ENCODE results near the gene MERTK.
"Not testable (repeated sequence)": the region's sequence is repeated elsewhere in the genome, so short reads cannot be mapped to it uniquely, and the experiment has no call there.

MERTK gene

GRCh38 chr2:111897924-111898702, at the start of gene MERTK:
MERTK (plus strand) TSS chr2:111898607; CDS start chr2:111898736, 129 bp downstream.
- peak; percentile 28 for DNase-seq (ENCODE audit: low read depth)

- not testable (repeated sequence) for DNase-seq (ENCODE audit: low read depth)
Observed at GRCh38 chr2:111850646-111851045, 47.8 kb upstream of the MERTK start.

DNA sequence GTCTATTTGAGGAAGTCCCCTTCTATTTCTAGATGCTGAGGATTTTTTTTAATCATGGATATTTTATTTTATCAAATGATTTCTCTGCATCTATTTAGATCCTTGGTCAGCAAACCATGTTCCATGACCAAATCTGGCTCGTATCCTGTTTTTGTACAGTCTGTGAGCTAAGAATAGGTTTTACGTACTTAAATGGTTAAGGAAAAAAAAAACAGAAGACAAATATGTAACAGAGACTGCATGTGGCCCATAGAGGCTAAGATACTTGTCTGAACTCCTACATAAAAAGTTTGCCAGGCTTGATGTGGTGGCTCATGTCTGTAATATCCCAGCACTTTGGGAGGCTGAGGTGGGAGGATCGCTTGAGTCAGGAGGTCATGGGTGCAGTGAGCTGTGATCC, 45.9 kb upstream of the MERTK start:
- not testable (repeated sequence) for DNase-seq (ENCODE audit: low read depth)

GRCh38 chr2:111860005-111860404, 38.4 kb upstream of the MERTK start:
- DNase-seq (ENCODE audit: low read depth), result not testable (repeated sequence)

DNA sequence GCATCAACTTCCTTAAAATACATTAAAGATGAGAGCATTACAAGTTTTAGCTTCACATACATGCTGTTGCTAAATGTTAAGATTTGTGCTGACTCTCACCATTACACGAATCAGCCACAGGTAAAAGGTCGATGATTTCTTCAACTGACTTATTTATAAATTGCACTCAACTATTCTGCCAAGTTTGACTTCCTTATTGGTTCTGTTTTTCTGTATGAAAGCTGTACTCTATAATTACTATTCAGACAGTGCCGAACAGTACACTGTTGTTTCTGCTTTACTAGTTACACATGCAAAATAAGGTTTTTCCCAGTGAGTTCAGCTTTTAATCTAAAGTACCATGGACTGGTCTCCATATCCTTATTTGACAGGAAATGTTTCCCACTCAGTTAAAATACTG, 33.3 kb upstream of the MERTK start:
- not testable (repeated sequence) for DNase-seq (ENCODE audit: low read depth)

DNA sequence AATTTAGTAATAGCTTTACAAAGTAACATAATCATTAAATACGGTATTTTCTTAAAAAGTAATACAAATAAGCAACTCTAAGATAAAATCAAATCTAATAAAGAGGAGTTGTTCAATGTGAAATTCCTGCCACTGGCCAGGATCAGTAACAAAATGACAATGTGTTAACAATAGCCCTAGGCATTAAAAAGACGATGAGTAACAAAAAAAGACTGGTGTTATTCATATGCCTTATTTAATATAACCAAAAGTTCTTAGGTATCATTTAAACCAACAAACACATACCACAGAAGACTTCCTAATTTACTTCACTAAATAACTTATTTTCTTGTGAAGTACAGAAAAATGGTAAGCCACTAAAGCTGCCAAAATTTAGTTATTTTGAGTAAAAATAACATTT, 25.6 kb upstream of the MERTK start:
- not testable (repeated sequence) for DNase-seq (ENCODE audit: low read depth)

DNA sequence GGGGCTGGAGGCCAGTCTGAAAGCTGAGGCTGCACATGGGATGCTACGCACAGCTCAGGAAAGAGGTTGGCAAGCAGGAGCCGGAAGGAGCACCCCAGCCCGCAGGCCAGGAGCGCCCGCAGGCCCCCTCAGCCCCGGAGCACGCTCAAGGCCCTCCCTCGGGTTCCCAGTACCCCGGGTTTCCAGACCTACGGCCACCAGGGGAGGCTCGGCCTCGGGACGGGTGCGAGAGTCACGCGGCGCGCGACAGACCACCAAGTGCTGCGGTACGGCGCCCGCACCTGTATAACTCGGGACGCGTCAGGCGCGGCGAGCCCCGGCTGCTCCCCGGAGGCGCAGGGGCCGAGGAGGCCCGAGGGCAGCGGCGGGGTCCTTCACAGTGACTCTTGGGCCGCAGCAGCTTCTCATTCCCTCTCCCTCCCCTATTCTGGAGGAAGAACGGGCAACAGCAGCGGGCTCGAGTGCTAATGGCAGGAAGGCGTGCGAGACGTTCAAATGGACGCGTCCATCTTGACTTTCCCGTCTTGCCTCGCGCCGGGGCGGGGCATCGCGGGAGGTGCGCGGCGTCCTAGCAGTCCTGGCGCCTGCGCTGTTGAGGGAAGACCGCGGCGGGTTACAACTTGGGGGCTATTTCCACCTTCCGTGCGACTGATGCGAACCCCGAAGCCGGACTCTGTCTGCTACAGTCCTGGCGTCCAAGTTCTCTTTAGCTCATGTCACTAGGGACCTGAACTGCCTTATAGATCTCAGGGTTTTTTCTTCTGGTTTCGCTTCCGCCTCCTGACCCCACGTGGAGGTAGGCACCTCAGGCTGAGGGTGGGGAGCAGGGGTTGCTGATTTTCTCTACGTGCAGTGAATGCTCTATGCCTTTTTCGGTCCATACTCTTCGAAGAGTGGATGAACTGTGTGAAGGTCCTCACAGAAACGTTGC, 14.5 kb upstream of the MERTK start, which contains the start of gene ANAPC1:
ANAPC1 (minus strand) TSS at position 533 of the 931 bp plus-strand sequence. CDS start 3,368 bp downstream, outside the sequence.
- DNase-seq (ENCODE audit: low read depth), result peak; percentile 79

DNA sequence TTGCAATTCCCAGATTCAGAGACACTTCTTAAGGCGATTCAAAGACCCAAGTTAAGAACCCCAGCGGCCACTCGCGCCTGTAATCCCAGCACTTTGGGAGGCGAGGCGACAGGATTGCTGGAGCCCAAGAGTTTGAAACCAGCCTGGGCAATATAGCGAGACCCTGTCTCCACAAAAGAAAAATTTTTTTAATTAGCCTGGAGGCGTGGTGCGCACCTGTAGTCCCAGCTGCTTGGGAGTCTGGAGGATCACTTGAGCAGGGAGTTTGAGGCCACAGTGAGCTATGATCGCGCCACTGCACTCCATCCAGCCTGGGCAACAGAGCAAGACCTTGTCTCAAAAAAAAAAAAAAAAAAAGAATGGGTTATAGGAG, 13.8 kb upstream of the MERTK start:
- DNase-seq (ENCODE audit: low read depth), result no peak

DNA sequence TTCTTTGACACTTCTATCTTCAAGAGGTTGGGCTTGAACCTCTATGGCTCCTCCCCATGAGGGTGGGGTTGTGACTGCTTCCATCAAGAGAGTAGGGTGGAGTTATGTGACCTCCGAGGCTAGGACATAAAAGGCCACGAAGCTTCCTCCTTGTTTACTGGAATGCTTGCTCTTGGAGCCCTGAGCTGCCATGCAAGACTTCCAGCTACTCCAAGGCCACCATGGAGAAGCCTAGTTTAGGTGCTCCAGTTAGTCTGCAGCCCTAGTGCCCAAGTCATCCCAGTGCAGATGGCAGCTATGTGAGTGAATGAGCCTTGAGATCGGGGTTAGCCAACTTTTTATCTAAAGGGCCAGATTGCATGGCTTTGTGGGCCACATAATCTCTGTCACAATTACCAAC, 2.4 kb upstream of the MERTK start:
- no peak for DNase-seq (ENCODE audit: low read depth)

DNA sequence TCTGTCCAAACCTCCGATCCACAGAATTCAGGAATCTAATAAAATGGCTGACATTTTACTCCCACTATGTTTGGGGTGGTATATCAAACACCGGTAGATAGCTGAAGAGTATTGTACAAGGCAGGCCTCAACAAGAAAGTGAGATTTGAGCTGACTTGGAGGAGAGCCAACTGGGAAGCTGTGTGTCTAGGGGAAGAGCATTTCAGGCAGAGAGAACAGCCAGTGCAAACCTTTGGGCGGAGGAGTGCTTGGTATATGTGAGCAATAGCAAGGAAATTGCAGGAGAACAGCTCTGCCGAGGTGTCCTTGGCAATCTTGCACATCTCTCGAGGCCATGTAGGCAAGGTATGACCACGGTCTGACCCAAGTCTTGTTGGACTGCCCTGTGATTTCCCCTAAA, 1.8 kb upstream of the MERTK start:
- no peak for DNase-seq (ENCODE audit: low read depth)

DNA sequence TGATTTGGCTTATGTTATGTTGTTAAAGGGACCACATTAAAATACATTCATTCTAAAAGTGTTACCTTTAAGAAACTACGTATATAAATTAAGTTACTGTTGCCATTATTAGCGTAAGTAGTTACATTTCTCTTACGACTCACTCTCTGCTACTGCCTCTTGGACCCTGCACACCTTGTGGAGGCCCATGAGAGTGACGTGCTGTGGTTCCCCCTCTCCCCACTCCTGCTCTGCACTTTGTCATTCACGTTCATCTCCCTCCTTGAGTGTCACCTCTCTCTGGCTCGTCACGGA, 830 bp upstream of the MERTK start:
- no peak for DNase-seq (ENCODE audit: low read depth)

GRCh38 chr2:111898703-111899514, 502 bp downstream of the MERTK start:
- no peak for DNase-seq (ENCODE audit: low read depth)

DNA sequence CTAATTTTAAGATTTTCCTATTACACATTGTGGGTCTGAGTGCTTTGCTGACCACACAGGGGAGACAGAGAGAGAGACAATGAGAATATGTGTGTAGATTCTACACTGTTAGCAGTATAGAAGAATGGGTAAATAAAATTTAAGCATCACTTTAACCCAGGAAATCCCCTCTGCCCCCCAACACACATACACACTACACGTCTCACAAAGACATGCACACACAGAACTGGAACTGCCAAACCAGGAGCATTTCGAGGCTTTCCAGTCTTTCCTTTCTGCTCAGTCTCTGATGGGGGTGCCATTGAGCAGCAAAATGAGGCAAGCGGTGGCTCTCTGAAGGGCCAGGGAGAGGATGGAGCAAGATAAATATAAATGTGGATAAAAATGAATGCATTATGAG, 2.5 kb downstream of the MERTK start:
- DNase-seq (ENCODE audit: low read depth), result no peak

- DNase-seq (ENCODE audit: low read depth), result no peak
Observed at GRCh38 chr2:111903516-111903915, 5.1 kb downstream of the MERTK start.

DNA sequence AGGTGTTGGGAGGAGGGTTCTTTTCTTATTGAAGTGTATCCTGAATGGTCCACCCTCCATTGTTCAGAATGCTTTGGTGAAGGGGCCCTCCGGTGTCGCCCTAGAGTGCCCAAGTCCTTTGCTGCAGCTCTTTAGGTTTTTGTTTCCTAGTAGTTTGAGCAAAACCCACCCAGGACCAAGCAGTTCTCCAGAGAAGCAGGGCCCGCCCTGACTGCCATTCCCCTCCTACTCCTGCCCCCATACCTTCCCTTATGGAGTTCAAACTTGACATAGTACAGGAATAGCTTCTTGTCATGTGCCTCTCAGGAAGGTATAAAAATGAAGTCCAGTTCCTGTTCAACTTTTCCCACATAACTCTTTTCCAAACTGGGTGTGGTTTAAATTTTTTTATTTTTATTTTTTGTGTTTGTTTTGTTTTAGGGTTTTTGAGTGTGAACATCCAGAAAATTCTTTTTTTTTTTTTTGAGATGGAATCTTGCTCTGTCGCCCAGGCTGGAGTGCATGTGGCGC, 5.6 kb downstream of the MERTK start:
- no peak for DNase-seq (ENCODE audit: low read depth)

DNA sequence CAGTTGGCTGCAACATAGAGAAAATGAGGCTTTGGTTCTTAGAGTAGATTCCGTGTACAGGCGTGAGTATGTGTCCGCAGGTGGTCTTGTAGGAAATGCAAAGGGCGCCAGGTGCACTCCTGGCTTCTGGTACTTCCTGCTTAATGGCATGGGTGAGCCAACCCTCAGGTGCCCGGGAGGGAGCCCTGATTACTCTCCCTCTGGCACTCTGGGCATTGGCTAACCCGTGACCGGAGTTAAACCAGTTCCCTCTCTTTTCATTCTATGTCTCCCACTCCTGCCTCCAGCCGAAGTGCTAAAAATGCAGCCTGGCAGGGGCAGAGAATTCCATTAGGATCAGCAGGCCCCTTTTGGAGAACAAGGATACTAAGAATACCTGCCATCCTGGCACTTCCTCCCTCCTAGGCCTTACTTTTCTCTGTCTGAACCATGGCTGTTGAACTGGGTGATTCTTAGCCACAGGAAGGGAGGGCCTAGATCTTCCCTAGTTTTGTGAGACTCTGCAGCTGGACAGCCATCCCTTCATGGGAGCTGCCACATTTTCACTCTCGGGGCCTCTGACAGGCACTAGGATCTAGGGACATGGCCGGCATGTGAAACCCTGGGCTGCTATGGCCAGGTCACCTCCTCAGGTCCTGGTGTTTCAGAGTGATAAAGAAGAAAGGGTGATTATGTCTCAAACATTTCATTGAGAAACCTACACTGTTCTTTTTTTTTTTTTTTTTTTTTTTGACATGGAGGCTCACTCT, 6.5 kb downstream of the MERTK start:
- no peak for DNase-seq (ENCODE audit: low read depth)

GRCh38 chr2:111905475-111905869, 7.1 kb downstream of the MERTK start:
- DNase-seq (ENCODE audit: low read depth), result not testable (repeated sequence)

- no peak for DNase-seq (ENCODE audit: low read depth)
Observed at GRCh38 chr2:111905990-111906735, 7.8 kb downstream of the MERTK start.

DNA sequence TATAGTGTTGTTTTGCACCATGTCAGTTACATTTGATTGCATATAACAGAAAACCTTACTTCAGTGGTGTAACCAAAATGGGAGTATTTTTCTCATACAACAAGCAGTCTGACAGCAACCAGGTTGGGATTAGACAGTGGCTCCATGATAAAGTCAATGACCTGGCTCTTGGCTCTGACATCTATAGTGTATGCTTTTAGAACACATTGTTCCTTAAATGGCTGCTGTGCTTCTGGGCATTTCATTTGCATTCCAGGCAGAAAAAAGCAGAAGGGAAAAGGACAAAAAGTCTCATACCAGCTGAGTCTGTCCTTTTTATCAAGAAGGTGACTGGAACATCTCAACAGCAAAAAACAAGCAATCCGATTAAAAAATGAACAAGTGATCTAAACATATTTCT, 10.2 kb downstream of the MERTK start:
- no peak for DNase-seq (ENCODE audit: low read depth)

- no peak for DNase-seq (ENCODE audit: low read depth)
Observed at GRCh38 chr2:111909079-111909478, 10.7 kb downstream of the MERTK start.

- not testable (repeated sequence) for DNase-seq (ENCODE audit: low read depth)
Observed at GRCh38 chr2:111909997-111910396, 11.6 kb downstream of the MERTK start.

All from stimulated activated CD8-positive, alpha-beta memory T cell treated with anti-CD3 and anti-CD28 coated beads, Interleukin-12 subunit alpha, Interleukin-12 subunit beta, amount 100 ng/mL, for 4 hours (primary cell).